ENCODE data around the gene SIRPB1.
"Not testable (repeated sequence)": the region's sequence is repeated elsewhere in the genome, so short reads cannot be mapped to it uniquely, and the experiment has no call there.

The SIRPB1 gene

GRCh38 chr20:1619861-1620444 is at the start of gene SIRPB1:
SIRPB1 (minus strand) TSS chr20:1620009; CDS start chr20:1619944, 65 bp downstream.
- no peak for DNase-seq

- no peak for DNase-seq
These were observed 49.5 kb upstream of the SIRPB1 start for GRCh38 chr20:1669304-1669703.

DNA sequence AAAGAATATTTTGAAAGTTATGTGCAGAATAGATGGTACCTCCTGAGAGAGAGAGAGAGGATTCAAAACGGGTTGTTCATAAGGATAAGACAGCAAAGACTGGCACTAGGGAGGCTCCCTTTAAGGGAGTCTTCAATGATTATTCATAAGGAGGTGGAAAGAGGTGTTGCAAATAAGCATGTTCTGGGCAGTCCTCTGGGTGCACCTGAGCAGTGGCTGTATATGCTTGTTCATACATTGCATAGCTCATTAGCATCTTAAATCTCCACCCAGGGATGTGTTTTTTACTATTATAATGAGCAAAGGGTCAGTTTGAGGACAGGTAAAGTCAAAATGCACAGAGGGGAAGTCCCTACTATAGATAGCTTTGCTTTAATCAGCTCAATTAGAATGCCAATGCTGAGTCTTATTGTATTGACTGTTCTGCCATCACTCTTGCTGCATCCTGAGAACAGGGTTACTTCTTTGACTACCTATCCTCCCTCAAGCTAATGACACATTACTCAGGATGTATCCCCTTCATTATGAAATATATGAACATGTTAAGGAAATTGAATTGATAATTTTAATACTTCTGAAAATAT is 47.8 kb upstream of the SIRPB1 start:
- DNase-seq, result no peak

DNA sequence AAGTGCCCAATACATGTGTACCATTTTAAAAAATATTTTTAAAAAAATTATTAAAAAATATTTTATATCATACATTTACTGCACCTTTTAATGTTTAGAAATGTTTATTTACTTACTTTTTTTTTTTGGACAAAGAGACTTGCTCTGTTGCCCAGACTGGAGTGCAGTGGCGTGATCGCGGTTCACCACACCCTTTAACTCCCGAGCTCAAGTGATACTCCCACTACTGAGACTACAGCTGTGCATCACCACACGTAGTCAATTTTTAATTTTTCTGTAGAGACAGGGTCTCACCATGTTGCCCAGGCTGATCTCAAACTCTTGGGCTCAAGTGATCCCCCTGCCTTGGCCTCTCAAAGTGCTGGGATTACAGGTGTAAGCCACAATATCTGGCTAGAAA is 47.0 kb upstream of the SIRPB1 start:
- no peak for DNase-seq

- DNase-seq, result no peak
These were observed 45.5 kb upstream of the SIRPB1 start for GRCh38 chr20:1665345-1665744.

DNA sequence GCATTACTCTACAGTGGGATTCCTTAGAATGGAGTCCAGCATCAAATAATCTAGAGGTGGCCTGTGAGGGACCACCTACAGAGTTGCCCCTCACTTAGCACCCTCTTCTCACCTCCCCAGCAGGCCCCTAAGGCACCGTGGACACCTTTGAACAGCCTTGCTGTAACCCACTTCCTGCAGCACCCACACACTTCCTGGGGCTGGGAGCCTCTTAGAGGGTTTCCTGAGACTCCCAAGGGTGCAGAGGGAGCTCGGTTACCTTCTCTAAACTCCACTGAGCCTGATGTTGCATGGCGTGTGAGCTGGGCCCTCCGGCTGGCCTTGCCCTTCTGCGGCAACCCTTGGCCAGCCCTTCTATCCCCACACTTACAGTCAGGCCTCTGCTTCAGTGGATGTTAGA is 45.1 kb upstream of the SIRPB1 start:
- DNase-seq, result no peak

- DNase-seq, result no peak
These were observed 44.1 kb upstream of the SIRPB1 start for GRCh38 chr20:1663917-1664316.

GRCh38 chr20:1661542-1662299 is 41.9 kb upstream of the SIRPB1 start:
- DNase-seq, result no peak

GRCh38 chr20:1660246-1660645 is 40.4 kb upstream of the SIRPB1 start:
- DNase-seq, result no peak

DNA sequence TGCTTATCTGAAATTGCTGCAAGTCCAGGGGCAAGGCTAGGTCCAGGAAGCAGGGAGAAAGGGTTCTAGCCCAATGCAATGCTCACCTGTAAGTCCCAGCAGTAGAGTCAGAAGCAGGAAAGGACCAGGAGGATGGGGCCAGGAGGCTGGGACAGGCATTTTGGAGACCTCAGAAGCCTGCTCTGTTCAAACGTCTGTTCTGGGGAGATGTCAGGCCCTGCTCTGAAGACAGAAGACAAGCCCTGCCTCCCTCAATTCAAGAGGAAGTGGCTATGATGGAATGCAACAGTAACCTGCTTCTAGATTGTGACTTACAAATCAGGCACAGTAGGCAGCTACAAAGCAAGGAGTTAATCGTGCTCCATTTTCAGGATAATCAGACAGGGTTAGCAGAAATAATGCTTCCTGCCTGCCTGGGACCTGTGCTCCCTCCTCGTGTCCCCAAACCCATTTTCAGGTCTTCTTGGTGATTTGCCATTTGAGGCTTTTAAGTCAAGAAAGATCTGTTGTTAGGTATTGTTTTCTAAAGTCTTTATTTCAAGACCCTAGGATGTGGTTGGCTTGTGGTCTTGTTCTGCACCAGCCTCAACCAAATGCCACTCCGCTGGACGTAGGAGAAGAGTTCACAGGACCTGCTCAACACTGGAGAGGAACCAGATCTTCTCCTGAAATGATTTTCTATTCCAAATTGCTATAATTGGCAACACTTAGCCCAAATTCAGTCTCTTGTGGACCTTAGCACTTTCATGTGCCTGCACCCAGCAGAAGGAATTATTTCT is 37.9 kb upstream of the SIRPB1 start, which contains the start of gene SIRPG:
Gene SIRPG (minus strand): TSS at position 224 of the 779 bp plus-strand sequence. CDS start 65 bp downstream, at position 159.
- no peak for DNase-seq

- DNase-seq, result no peak
These were observed 37.0 kb upstream of the SIRPB1 start for GRCh38 chr20:1656844-1657243.

DNA sequence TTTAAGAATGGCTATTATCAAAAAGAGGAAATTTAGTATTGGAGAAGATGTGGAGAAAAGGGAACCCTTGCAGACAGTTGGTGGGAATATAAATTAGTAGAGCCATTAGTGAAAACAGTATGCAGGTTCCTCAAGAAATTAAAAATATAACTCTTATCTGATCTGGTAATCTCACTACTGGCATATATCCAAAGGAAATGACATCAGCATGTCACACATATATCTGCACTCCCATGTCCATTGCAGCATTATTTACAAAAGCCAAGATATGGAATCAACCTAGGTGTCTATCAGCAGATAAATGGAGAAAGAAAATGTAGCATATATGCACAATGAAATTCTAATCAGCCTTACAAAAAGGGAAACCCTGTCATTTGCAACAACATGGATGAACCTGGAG is 35.2 kb upstream of the SIRPB1 start:
- DNase-seq, result no peak

DNA sequence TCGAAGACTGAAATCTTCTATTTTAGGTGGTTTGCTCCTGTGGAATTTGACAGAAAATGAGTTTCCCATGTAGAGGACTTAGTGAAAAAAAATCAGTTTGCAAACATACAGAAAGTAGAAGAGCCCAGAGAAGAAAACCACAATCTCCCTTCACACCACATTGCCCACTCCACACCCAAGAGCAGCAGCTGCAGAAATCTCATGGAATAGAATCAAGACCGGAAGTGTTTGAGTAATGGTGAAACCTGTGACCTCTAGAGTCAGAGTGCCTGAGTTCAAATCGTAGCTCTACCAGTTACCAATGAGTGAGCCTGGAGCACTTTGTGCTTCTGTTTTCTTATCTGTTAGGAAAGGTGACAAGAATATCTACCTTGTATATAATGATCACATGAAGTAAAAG is 33.2 kb upstream of the SIRPB1 start:
- DNase-seq, result no peak

GRCh38 chr20:1652104-1652503 is 32.3 kb upstream of the SIRPB1 start:
- no peak for DNase-seq

- no peak for DNase-seq
These were observed 31.7 kb upstream of the SIRPB1 start for GRCh38 chr20:1651268-1652058.

- DNase-seq, result no peak
These were observed 28.3 kb upstream of the SIRPB1 start for GRCh38 chr20:1648101-1648500.

DNA sequence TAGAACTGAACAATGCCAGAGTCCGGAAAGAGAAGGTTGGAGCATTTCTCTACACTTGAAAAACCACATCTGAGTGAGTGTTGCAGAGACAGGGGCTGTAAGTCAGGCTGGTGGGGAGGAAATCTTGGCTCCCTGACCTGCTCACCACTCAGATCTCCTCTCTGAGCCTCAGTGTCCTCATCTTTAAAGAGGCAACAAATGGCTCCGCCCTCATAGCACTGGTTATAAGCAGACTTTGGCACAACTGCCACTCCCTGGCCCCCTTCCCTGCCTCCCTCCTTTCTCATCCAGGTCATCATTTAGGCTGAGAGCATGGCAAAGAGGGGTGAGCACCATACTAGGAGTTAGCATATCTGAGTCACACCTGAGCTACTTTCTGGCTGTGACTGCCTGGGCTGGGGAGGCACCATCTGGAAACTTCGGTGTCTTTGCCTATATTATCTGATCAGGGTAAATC is 27.2 kb upstream of the SIRPB1 start:
- no peak for DNase-seq

DNA sequence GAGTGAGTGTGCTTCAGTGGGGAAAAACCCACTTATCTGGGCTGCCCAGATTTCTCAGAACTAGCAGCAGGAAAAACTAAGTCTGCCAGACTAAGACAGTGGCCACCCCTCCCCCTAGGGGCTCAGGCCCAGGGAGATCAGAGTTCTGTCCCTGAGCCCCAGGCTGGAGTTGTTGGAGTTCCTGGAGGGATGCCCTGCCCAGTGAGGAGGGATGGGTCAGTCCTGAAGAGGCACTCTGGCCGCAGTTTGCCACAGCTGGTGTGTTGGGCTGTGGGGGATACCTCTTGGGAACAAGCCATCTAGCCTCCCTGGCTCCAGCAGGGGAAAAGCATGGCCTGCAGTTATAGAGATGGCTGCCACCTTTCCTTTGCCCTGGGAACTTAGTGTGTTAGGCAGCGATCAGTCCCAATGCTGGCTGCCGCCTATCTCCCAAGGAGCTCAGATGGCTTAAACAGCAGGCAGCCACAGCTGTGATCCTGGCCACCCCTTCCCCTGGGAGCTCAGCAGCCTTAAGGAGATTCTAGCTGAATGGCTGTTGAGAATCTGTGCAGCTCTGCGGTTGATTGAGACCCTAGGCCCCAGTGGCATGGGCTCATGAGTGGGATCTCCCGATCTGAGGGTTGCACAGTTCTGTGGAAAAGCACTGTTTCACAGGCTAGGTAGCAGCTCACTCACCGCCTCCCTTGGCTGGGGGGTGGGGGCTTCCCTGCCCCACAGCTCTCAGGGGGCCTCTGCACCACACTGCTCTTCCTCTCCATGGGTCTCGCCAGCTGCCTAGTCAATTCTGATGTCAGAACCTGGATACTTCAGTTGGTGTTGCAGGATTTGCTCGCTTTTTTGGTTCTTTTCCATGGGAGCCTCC is 24.5 kb upstream of the SIRPB1 start:
- no peak for DNase-seq

DNA sequence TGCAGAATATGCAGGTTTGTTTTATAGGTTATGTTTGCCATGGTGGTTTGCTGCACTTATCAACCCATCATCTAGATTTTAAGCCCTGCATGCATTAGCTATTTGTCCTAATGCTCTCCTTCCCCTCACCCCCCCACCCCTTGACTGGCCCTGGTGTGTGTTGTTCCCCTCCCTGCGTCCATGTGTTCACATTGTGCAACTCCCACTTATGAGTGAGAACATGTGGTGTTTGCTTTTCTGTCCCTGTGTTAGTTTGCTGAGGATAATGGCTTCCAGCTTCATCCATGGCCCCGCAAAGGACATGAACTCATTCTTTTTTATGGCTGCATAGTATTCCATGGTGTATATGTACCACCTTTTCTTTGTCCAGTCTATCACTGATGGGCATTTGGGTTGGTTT is 18.8 kb upstream of the SIRPB1 start:
- not testable (repeated sequence) for DNase-seq

- DNase-seq, result no peak
These were observed 17.9 kb upstream of the SIRPB1 start for GRCh38 chr20:1637755-1638154.

- DNase-seq, result no peak
These were observed 17.4 kb upstream of the SIRPB1 start for GRCh38 chr20:1637226-1637625.

DNA sequence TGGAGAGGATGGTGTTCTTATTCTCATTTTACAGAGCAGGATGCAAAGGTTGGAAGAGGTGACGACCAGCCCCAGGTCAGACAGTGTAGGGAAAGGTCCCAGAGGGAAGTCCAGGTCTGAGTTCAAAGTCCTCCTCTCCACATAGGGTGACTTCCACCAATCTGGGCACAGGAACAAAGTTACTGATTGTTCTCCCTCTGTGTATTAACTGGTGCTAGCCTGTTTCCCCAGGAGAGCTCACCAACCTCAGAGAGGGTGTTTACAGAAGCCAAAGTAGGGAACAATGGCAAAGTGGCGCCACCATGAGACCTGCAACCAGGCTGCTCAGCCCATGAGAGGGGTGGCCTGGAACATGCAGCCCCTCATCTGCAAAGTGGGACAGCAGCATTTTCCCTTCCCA is 16.8 kb upstream of the SIRPB1 start:
- no peak for DNase-seq
